GM12891 (cell line): Measurements from ENCODE around the gene PTX4.

Experiments
- DNase-seq: peaks from one replicate; pipeline ENCODE4 v3.0.0; 2011; ENCODE audit warnings: low spot score; ENCODE audit not compliant: insufficient read length
- FAIRE-seq: peaks from 2 replicates; lab custom pipeline; 2011; peaks lifted over from hg19 to GRCh38; lab: Jason Lieb, UNC
- PAX5 ChIP-seq: IDR thresholded peaks from 2 replicates; pipeline ENCODE4 v1.6.1; 2011; ENCODE audit warnings: low read length, moderate library complexity, mild to moderate bottlenecking; ENCODE audit not compliant: insufficient read depth, severe bottlenecking
- POLR2A ChIP-seq: IDR thresholded peaks from 2 replicates; pipeline ENCODE4 v1.6.1; 2011; ENCODE audit warnings: low read depth, low read length, control low read depth
- POLR2AphosphoS5 ChIP-seq: IDR thresholded peaks from 2 replicates; pipeline ENCODE4 v1.6.1; 2011; ENCODE audit warnings: low read depth, low read length, control low read depth
- POU2F2 ChIP-seq: IDR thresholded peaks from 2 replicates; pipeline ENCODE4 v1.6.1; 2011; ENCODE audit warnings: low read depth, mild to moderate bottlenecking, control low read depth, low read length, moderate library complexity
- SPI1 ChIP-seq: IDR thresholded peaks from 2 replicates; pipeline ENCODE4 v1.6.1; 2011; ENCODE audit warnings: low read depth, low read length, control low read depth
- TAF1 ChIP-seq: IDR thresholded peaks from 2 replicates; pipeline ENCODE4 v1.6.1; 2011; ENCODE audit warnings: low read depth, low read length, control low read depth

Gene PTX4

DNA sequence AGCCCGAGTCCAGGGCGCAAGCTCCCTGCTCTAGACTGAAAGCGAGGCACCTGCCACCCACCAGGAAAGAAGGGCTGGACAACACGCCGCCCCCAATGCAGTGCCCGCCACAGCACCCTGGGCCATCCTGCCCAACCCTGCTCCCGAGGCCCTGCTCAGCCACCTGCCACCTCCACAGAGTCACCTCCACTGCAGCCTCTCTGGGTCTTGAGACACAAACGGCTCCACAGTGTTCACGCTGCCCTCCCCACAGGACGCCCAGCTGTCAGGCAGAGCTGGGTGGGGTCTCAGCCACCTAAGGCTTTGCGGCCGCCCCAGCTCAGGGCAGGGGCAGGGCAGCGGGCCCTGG lies 23.2 kb downstream of the PTX4 start:
- TF ChIP-seq TAF1: no peak
- DNase-seq: no peak
- FAIRE-seq: no peak

GRCh38 chr16:1464894-1465566 lies 23.7 kb downstream of the PTX4 start:
- DNase-seq (no peak), FAIRE-seq (no peak)
- TF ChIP-seq POLR2A (no peak), TAF1 (no peak), PAX5 (no peak), POU2F2 (no peak)

DNA sequence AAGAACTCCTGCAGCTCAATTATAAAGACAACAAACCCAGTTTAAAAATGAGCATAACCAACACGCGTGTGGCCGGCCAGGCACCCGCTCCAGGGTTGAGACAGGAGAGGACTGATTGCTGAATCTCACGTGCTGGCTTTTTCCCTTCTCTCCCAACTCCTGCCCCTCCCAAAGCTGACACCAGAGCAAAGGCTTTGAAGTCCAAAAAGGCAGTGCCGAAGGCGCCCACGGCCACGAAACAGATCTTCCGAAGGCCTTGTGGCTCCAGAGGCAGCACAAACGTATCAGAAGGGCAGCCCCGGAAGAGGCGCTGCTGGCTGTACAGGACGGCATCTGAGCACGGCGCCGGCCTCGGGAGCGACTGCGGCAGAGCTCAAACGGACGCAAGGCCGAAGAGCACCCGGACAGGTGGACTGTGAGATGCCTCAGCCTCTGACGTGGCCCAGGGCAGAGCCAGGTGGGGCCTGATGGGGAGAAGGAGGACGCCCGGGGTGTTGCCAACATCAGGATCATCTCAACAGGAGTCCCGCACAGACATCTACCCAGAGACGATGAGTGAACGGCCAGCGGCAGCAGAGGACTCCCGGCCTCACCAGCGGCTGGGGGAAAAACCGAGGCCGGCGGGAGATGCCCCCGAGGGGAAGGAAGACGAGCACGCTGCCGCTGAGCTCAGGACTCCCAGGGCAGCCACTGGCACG lies 24.4 kb downstream of the PTX4 start:
- TF ChIP-seq POLR2AphosphoS5 (no peak), SPI1 (no peak)
- no peak for DNase-seq
- FAIRE-seq: no peak

- TF ChIP-seq SPI1: no peak
- TF ChIP-seq POLR2AphosphoS5: no peak
- TF ChIP-seq TAF1: no peak
- TF ChIP-seq PAX5: no peak
- TF ChIP-seq POU2F2: no peak
- no peak for TF ChIP-seq POLR2A
- no peak for DNase-seq
- no peak for FAIRE-seq
Observed at GRCh38 chr16:1461146-1461545, 27.6 kb downstream of the PTX4 start.

GRCh38 chr16:1460602-1461138 lies 28.1 kb downstream of the PTX4 start:
- TF ChIP-seq SPI1 (no peak), POLR2AphosphoS5 (no peak), PAX5 (no peak), POLR2A (no peak), POU2F2 (no peak), TAF1 (no peak)
- FAIRE-seq (no peak), DNase-seq (no peak)

DNA sequence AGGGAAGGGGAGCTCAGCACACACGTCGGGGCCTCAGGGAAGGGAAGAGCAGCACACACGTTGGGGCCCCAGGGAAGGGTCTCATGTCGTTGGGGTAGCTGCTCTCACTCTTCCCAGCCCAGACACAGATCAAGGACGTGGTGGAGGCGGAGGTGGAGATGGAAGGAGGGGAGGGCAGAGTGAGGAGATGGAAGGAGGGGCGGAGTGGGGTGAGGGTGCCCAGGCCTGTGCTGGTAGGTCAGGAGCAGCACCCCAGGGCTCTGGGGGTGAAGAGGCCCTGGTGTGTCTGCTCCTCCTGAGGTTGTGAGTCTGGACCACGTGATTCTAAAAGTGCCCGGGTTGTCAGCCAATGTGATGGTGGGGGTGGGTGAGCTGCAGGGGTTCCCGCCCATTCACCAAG lies 28.8 kb downstream of the PTX4 start:
- no peak for TF ChIP-seq POLR2A
- no peak for TF ChIP-seq PAX5
- no peak for TF ChIP-seq POLR2AphosphoS5
- TF ChIP-seq SPI1: no peak
- TF ChIP-seq POU2F2: no peak
- no peak for TF ChIP-seq TAF1
- no peak for FAIRE-seq
- DNase-seq: no peak

GRCh38 chr16:1458977-1459341 lies 29.8 kb downstream of the PTX4 start:
- peak; percentile 75 for DNase-seq
- no peak for FAIRE-seq
- TF ChIP-seq POU2F2 (no peak), PAX5 (peak; percentile 50), SPI1 (no peak), POLR2AphosphoS5 (no peak), TAF1 (no peak), POLR2A (no peak)

GRCh38 chr16:1458336-1458976 lies 30.3 kb downstream of the PTX4 start:
- TF ChIP-seq POLR2A: no peak
- TF ChIP-seq TAF1: no peak
- TF ChIP-seq POLR2AphosphoS5: no peak
- TF ChIP-seq PAX5: no peak
- TF ChIP-seq SPI1: no peak
- no peak for TF ChIP-seq POU2F2
- DNase-seq (no peak), FAIRE-seq (peak; percentile 88)

DNA sequence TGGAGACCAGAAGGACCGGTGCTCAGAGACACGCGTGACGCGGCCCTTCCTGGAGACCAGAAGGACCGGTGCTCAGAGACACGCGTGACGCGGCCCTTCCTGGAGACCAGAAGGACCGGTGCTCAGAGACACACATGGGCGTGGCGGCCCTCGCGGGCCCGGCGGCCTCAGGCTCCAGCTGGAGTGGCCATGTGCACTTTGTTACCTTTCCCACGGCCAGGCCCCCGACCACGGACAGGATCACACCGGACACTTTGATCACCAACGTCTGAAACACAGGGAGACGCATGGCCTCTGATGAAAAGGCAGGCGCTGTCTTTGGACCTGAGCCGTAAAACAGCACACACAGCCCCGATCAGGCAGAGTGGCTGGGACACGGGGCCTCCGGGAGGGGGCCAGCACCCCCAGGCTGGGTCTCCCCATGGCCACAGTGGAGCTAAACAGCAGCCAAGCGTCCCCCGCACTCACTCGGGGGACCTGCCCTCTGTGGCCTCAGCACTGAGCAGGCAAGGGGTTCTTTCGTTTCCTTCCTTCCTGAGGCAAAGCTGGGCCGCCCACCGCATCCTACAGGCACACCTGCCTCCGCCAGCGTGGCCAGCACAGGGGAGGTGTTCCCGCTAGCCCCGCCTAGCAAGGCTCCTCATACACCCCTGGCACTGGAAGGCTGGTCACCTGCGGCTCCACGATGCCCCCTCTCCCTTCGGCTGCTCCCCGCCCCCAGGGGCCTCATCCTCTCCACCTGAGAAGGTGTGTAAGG lies 31.1 kb downstream of the PTX4 start:
- DNase-seq: no peak
- TF ChIP-seq SPI1: no peak
- no peak for TF ChIP-seq PAX5
- TF ChIP-seq POLR2AphosphoS5: no peak
- no peak for TF ChIP-seq TAF1
- no peak for TF ChIP-seq POLR2A
- no peak for TF ChIP-seq POU2F2
- no peak for FAIRE-seq
